CD4-positive, alpha-beta T cell (primary cell): ENCODE results near the gene PPIL3. TPM values are rescaled to one million over a fixed set of nuclear protein-coding genes. Genes with fewer than 3 reads are reported as not detected.
A peak's percentile ranks its signal among the peaks of the same experiment; 100 is the strongest.

Experiments used
- ATAC-seq: fragments of 200-7000 bp; cut with Tn5 transposase; one replicate; pipeline ENCODE4 v1.10.0; 2022; ENCODE audit warnings: mild to moderate bottlenecking; ENCODE audit not compliant: poor library complexity
- CTCF ChIA-PET: fragments of 350-600 bp; sonication (Branson Sonifier 250); formaldehyde crosslinking; loops from one replicate; lab custom pipeline; 2021; ENCODE audit warnings: antibody characterized with exemption, inconsistent platforms; lab: Charles Lee
- POLR2A ChIA-PET: fragments of 350-600 bp; sonication (Branson Sonifier 250); formaldehyde crosslinking; loops from one replicate; lab custom pipeline; 2021; ENCODE audit warnings: antibody characterized with exemption, inconsistent platforms; lab: Charles Lee
- DNase-seq, 14 experiments: peaks; one replicate each; pipeline ENCODE4 v3.0.0-alpha.2; 2013 to 2020; ENCODE audit warnings: mixed read lengths in 2 of 14
- H3K27ac ChIP-seq, 2 donors: one replicate each; pipeline versions ENCODE4 v1.5.1 to v1.7.0; 2013; ENCODE audit warnings: low read length in 2 of 2, low read depth in 1 of 2, mild to moderate bottlenecking in 1 of 2
- H3K27me3 ChIP-seq, 2 experiments: 1 replicate in 1 of 2; 2 replicates in 1 of 2; pipeline versions ENCODE4 v1.6.1 to v1.7.0; 2013; ENCODE audit warnings: low read length in 2 of 2, control low read depth in 1 of 2, mild to moderate bottlenecking in 1 of 2, moderate library complexity in 1 of 2; ENCODE audit not compliant: insufficient read depth in 2 of 2, control insufficient read depth in 1 of 2
- H3K36me3 ChIP-seq: one replicate; pipeline ENCODE4 v1.6.1; 2013; ENCODE audit warnings: low read length, control low read depth; ENCODE audit not compliant: insufficient read depth
- H3K4me1 ChIP-seq: one replicate; pipeline ENCODE4 v1.6.1; 2013; ENCODE audit warnings: low read length, control low read depth; ENCODE audit not compliant: insufficient read depth
- H3K4me3 ChIP-seq: one replicate; pipeline ENCODE4 v1.5.1; 2013; ENCODE audit warnings: mild to moderate bottlenecking, low read length, moderate library complexity
- H3K9me3 ChIP-seq, 2 experiments: 1 replicate in 1 of 2; 2 replicates in 1 of 2; pipeline versions ENCODE4 v1.6.1 to v1.7.0; 2013; ENCODE audit warnings: low read length in 2 of 2, mild to moderate bottlenecking in 2 of 2, control low read depth in 1 of 2, moderate library complexity in 1 of 2; ENCODE audit not compliant: control insufficient read depth in 1 of 2, insufficient read depth in 1 of 2
- H3K27ac Mint-ChIP-seq: one replicate; pipeline ENCODE4 v1.8.0; 2020; ENCODE audit warnings: mixed read lengths
- H3K27me3 Mint-ChIP-seq: one replicate; pipeline ENCODE4 v1.8.0; 2021; ENCODE audit warnings: mixed read lengths
- H3K36me3 Mint-ChIP-seq: one replicate; pipeline ENCODE4 v1.8.0; 2021; ENCODE audit warnings: low read depth, mixed read lengths
- H3K4me1 Mint-ChIP-seq: one replicate; pipeline ENCODE4 v1.8.0; 2021; ENCODE audit warnings: low read depth, mixed read lengths
- H3K4me3 Mint-ChIP-seq: one replicate; pipeline ENCODE4 v1.8.0; 2020; ENCODE audit warnings: mild to moderate bottlenecking, mixed read lengths
- H3K9me3 Mint-ChIP-seq: one replicate; pipeline ENCODE4 v1.8.0; 2020; ENCODE audit warnings: mixed read lengths
- intact Hi-C, 2 experiments: fragments of 100-400 bp; cut with DNase I in 1 of 2; cut with micrococcal nuclease in 1 of 2; formaldehyde crosslinking; loops; one replicate each; pipeline versions ENCODE4 v1.15.1 to v1.9.0; 2023 to 2025; cut with DNase I, micrococcal nuclease
- total RNA-seq, 174 experiments: library from RNA in 2 of 174; stranded (reverse) in 2 of 174; gene quantifications; one replicate each; pipeline ENCODE4 v1.2.3 and lab custom pipeline; 2021 to 2026
- TF ChIP-seq, protein P1 (sequence below): fragments of 200-600 bp; IDR thresholded peaks from one replicate; pipeline ENCODE4 v1.8.0; 2022; ENCODE audit warnings: antibody characterized with exemption, mild to moderate bottlenecking

The PPIL3 gene
- total RNA-seq, 2 experiments from 2014 or later: 23.1 to 29.8 TPM

DNA sequence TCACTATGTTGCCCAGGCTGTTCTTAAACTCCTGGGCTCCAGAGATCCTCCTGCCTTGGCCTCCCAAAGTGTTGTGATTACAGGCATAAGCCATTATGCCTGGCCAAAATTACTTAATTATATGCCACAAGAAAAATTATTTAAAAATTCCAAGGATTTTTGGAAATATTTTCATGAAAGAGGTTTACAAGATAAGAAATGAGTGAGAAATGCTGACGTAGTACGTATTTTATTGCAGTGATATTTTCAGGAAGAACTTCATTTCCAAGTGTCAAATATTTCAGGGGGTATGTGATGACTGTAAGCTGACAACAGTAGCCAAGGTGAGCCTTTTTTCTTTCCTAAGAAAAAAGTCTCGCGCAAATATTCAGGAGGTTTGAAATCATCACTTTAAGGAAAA is 21.1 kb upstream of the PPIL3 start:
- no peak overlapping the region for H3K27ac Mint-ChIP-seq
- ChIA-PET CTCF (interaction anchor here (0.6 to 0.9 kb wide), 2 partner anchors 235 to 322 kb away, joined by 3 to 4 read pairs; no protein-coding TSS in a partner anchor), POLR2A (no interaction called here)

DNA sequence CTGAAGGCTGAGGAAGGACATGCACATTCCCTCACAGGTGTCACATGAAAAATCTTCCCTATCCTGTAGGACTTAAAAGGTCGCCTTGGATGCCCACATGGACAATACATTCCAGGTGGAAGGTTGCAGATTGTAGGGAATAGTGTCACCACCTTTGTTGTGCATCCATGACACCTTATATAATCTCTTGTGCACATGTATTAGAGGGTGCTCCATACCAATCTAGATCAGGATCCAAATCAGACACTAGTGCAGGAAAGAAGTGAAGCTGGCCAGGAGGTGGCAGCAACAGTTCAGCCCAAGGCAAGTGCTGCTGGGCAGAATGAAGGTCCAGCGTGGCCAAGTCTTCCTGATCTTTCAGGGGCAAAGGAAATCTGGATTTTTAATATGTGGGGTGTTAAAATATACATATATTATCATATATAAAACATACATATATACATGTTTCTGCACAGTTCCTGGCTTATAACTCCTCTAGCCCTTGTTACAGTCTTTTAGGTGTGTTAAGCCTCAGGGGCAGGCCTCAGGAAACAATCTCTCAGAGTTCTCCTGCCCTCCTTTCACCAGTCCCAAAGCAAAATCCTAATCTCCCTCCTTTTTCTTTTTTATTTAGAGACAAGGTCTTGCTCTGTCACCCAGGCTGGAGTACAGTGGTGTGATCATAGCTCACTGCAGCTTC is 16.9 kb upstream of the PPIL3 start:
- ATAC-seq (no peak), DNase-seq (peak in 13 of 14 experiments; percentile 10 to 71 (median 29))
- H3K9me3 ChIP-seq: no peaks in the 10 kb centered on the region
- H3K4me1 ChIP-seq: no peaks in the 10 kb centered on the region
- Mint-ChIP-seq H3K4me1 (peaks cover 6% of the 10 kb centered on the region), H3K4me3 (no peak overlapping the region), H3K9me3 (no peaks in the 10 kb centered on the region), H3K27ac (peak overlapping the region; percentile 13), H3K27me3 (no peaks in the 10 kb centered on the region), H3K36me3 (peaks cover 61% of the 10 kb centered on the region)
- intact Hi-C loops: loop anchor here (10.0 kb wide), 3 partner anchors 459 to 1269 kb away; partner anchors contain the start of genes STRADB (in 1 of the 2) and TRAK2 (in 1 of the 2)
- H3K4me3 ChIP-seq: no peak overlapping the region
- no peak overlapping the region for H3K27ac ChIP-seq
- POLR2A ChIA-PET: interaction anchor here (1.0 to 1.5 kb wide), 5 partner anchors 16 to 166 kb away, joined by 3 to 8 read pairs (median 3); partner anchors contain the start of genes CLK1, HYCC2, NDUFB3 and NIF3L1
- CTCF ChIA-PET: interaction anchor here (1.0 to 2.0 kb wide), 7 partner anchors 13 to 327 kb away, joined by 3 to 7 read pairs (median 5); no protein-coding TSS in a partner anchor
- no peaks in the 10 kb centered on the region for H3K27me3 ChIP-seq
- H3K36me3 ChIP-seq: peaks cover 43% of the 10 kb centered on the region
- TF ChIP-seq, protein P1, sequence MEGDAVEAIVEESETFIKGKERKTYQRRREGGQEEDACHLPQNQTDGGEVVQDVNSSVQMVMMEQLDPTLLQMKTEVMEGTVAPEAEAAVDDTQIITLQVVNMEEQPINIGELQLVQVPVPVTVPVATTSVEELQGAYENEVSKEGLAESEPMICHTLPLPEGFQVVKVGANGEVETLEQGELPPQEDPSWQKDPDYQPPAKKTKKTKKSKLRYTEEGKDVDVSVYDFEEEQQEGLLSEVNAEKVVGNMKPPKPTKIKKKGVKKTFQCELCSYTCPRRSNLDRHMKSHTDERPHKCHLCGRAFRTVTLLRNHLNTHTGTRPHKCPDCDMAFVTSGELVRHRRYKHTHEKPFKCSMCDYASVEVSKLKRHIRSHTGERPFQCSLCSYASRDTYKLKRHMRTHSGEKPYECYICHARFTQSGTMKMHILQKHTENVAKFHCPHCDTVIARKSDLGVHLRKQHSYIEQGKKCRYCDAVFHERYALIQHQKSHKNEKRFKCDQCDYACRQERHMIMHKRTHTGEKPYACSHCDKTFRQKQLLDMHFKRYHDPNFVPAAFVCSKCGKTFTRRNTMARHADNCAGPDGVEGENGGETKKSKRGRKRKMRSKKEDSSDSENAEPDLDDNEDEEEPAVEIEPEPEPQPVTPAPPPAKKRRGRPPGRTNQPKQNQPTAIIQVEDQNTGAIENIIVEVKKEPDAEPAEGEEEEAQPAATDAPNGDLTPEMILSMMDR: peak; percentile 66

More for the DNA sequence above, 21.1 kb upstream of the PPIL3 start:
- peaks cover 61% of the 10 kb centered on the region for H3K36me3 ChIP-seq
- Mint-ChIP-seq H3K4me1 (no peaks in the 10 kb centered on the region), H3K4me3 (no peak overlapping the region), H3K27me3 (no peaks in the 10 kb centered on the region), H3K9me3 (no peaks in the 10 kb centered on the region), H3K36me3 (peaks cover 66% of the 10 kb centered on the region)
- no peaks in the 10 kb centered on the region for H3K27me3 ChIP-seq
- intact Hi-C loops: loop anchor here (10.0 kb wide), 3 partner anchors 455 to 1265 kb away; partner anchors contain the start of genes STRADB (in 1 of the 2) and TRAK2 (in 1 of the 2)
- TF ChIP-seq, protein P1: no peak
- no peaks in the 10 kb centered on the region for H3K9me3 ChIP-seq
- H3K27ac ChIP-seq: no peak overlapping the region
- no peak for ATAC-seq
- no peak overlapping the region for H3K4me3 ChIP-seq
- no peak for DNase-seq
- H3K4me1 ChIP-seq: no peaks in the 10 kb centered on the region

DNA sequence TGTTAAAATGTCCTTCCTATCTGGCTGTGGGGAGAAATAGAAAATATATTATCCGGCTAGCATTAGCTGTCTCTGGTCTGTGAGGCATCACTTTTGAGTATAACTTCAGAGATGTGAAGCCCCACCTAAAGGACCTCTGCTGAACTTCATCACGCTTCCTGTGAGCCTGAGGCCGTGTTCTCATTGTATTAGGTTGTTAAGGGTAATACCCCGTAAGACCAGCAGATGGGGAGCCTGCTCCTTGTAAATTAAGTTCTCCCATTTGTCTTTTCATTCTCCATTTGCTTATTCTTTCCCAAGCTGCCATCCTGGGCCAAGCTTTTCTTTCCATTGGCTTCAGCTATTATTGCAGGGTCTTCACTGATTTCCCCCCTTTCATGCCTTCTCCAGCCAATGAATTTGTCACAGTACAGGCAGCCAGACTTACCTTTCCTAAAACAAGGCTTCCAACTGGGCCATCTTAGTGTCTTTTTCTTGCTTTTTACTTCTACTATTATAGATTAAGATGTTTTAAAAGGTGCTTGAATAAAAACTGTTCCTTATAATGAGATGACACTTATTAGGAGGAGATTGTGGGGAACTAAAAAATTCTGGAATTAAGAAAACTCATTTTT is 12.7 kb upstream of the PPIL3 start:
- no peaks in the 10 kb centered on the region for H3K4me1 ChIP-seq
- H3K27me3 Mint-ChIP-seq: no peaks in the 10 kb centered on the region
- H3K27ac Mint-ChIP-seq: peak overlapping the region; percentile 21
- intact Hi-C loops: loop anchor here (1.0 to 10.0 kb wide), 13 partner anchors 12 to 1273 kb away; partner anchors contain the start of genes HYCC2 (in 1 of the 2), NIF3L1 (in 1 of the 2), PPIL3 (in 1 of the 2) and STRADB (in 1 of the 2)
- peaks cover 6% of the 10 kb centered on the region for H3K4me1 Mint-ChIP-seq
- no peak overlapping the region for H3K4me3 ChIP-seq
- peaks cover 67% of the 10 kb centered on the region for H3K36me3 ChIP-seq
- TF ChIP-seq, protein P1: peak; percentile 84
- H3K27ac ChIP-seq: no peak overlapping the region
- no peak overlapping the region for H3K4me3 Mint-ChIP-seq
- CTCF ChIA-PET: interaction anchor here (0.6 to 1.6 kb wide), 22 partner anchors 12 to 331 kb away, joined by 3 to 16 read pairs (median 4); partner anchors contain the start of genes CLK1, NIF3L1, ORC2 and PPIL3
- H3K9me3 Mint-ChIP-seq: no peaks in the 10 kb centered on the region
- H3K36me3 Mint-ChIP-seq: peaks cover 75% of the 10 kb centered on the region
- ATAC-seq (peak; percentile 100), DNase-seq (peak; percentile 42 to 91 (median 57))
- H3K27me3 ChIP-seq: no peaks in the 10 kb centered on the region
- no peaks in the 10 kb centered on the region for H3K9me3 ChIP-seq
- POLR2A ChIA-PET: interaction anchor here (0.6 to 1.6 kb wide), 11 partner anchors 12 to 550 kb away, joined by 3 to 16 read pairs (median 5); partner anchors contain the start of genes CFLAR, CLK1, NIF3L1 and ORC2
